Measurements from ENCODE around the gene BHLHE40.

DNA sequence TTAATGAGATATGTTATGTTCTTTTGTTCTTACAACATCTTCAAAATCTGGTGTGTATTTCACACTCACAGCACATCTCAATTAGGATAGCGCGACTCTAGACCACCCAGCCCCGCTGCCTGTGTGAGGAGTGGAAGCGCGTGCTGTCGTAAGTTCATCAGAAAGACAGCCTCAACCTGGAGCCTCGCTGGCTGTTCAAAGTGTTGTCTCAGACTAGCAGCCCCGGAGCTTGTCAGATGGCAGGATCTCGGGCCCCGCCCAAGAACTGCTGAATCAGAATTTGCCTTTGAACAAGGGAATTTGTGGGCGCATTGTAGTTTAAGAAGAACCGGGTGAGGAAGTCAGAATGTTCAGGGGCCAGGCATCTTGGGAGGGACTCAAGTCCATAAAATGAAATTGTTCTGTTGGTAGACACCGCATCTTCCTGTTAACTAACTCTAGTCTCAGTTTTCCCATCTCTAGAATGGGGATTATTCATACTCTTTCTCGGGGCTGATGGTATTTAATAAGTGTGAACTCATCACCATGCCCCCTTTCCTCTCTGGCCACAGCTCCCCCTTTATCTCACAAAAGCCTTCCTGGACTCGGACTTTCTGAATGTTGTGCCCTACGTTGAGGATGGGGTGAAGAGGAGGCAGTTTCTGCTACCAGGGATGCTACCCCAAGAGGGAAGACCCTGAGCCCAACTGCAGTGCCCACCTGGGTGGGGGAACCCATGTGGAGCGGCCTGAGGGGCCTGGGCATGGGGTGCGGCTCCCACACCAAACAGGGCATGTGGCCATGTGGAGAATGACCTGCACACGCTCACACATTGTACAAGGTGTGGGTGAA is 40.4 kb downstream of the BHLHE40 start:
- TF ChIP-seq FOXJ3 (CRISPR knock-in tag; IDR thresholded peaks at IDR 0.05; ENCODE audit: borderline replicate concordance) = no peak
- no peak for TF ChIP-seq KAT7 (CRISPR knock-in tag; IDR thresholded peaks at IDR 0.05; ENCODE audit: borderline replicate concordance)
- TF ChIP-seq KDM3A (CRISPR knock-in tag; IDR thresholded peaks at IDR 0.05; ENCODE audit: low read depth) = no peak
- no peak for TF ChIP-seq CTCF (CRISPR knock-in tag; IDR thresholded peaks at IDR 0.05)
- TF ChIP-seq RNF2 (conservative IDR thresholded peaks at IDR 0.05; ENCODE audit: low read depth) = no peak
- no peak for TF ChIP-seq FOSL2 (CRISPR knock-in tag; IDR thresholded peaks at IDR 0.05)
- TF ChIP-seq SIN3B (IDR thresholded peaks at IDR 0.05; ENCODE audit: low read length) = no peak
- no peak for TF ChIP-seq SUZ12 (IDR thresholded peaks at IDR 0.05; ENCODE audit: low read depth, low read length)
- no peak for TF ChIP-seq PBX3 (CRISPR knock-in tag; IDR thresholded peaks at IDR 0.05; ENCODE audit: borderline replicate concordance)
- TF ChIP-seq SOX6 (IDR thresholded peaks at IDR 0.05) = no peak
- no peak for TF ChIP-seq SOX6 (CRISPR knock-in tag; IDR thresholded peaks at IDR 0.05)
- no peak for TF ChIP-seq ZBTB7A (CRISPR knock-in tag; IDR thresholded peaks at IDR 0.05)
- TF ChIP-seq MTA1 (CRISPR knock-in tag; IDR thresholded peaks at IDR 0.05; ENCODE audit: borderline replicate concordance) = no peak
- no peak for TF ChIP-seq RAD21 (CRISPR knock-in tag; IDR thresholded peaks at IDR 0.05)
- TF ChIP-seq HDAC2 (CRISPR knock-in tag; IDR thresholded peaks at IDR 0.05) = no peak
